ENCODE measurements around the gene RPS15.
"Not testable (repeated sequence)": the region's sequence is repeated elsewhere in the genome, so short reads cannot be mapped to it uniquely, and the experiment has no call there.

The RPS15 gene

GRCh38 chr19:1472231-1473084 lies 34.3 kb downstream of the RPS15 start:
- no peak for DNase-seq
- no peaks in the 10 kb centered on the region for H3K9me3 ChIP-seq
- TF ChIP-seq CTCF (IDR thresholded peaks at IDR 0.05; ENCODE audit: low read depth, low read length) = no peak
- no peak overlapping the region for H3K4me3 ChIP-seq (ENCODE audit: low read depth, low read length)
- H3K4me1 ChIP-seq = peaks cover 14% of the 10 kb centered on the region
- H3K27me3 ChIP-seq = no peaks in the 10 kb centered on the region
- peaks cover 8% of the 10 kb centered on the region for H3K36me3 ChIP-seq

- no peak for TF ChIP-seq CTCF (IDR thresholded peaks at IDR 0.05; ENCODE audit: low read depth, low read length)
- Histone ChIP-seq H3K4me3 (ENCODE audit: low read depth, low read length) (no peak overlapping the region), H3K27me3 (no peaks in the 10 kb centered on the region), H3K9me3 (no peaks in the 10 kb centered on the region), H3K36me3 (peaks cover 8% of the 10 kb centered on the region), H3K4me1 (peaks cover 14% of the 10 kb centered on the region)
- no peak for DNase-seq
Measured at GRCh38 chr19:1473085-1473851, 35.1 kb downstream of the RPS15 start.

GRCh38 chr19:1474011-1474764 lies 36.0 kb downstream of the RPS15 start:
- Histone ChIP-seq H3K27me3 (no peaks in the 10 kb centered on the region), H3K36me3 (peaks cover 8% of the 10 kb centered on the region), H3K4me1 (peaks cover 14% of the 10 kb centered on the region), H3K4me3 (ENCODE audit: low read depth, low read length) (no peak overlapping the region), H3K9me3 (no peaks in the 10 kb centered on the region)
- no peak for TF ChIP-seq CTCF (IDR thresholded peaks at IDR 0.05; ENCODE audit: low read depth, low read length)
- no peak for DNase-seq

- no peaks in the 10 kb centered on the region for H3K27me3 ChIP-seq
- DNase-seq = no peak
- no peaks in the 10 kb centered on the region for H3K9me3 ChIP-seq
- peaks cover 14% of the 10 kb centered on the region for H3K4me1 ChIP-seq
- TF ChIP-seq CTCF (IDR thresholded peaks at IDR 0.05; ENCODE audit: low read depth, low read length) = no peak
- peaks cover 7% of the 10 kb centered on the region for H3K36me3 ChIP-seq
- H3K4me3 ChIP-seq (ENCODE audit: low read depth, low read length) = no peak overlapping the region
Measured at GRCh38 chr19:1474765-1475351, 36.7 kb downstream of the RPS15 start.

GRCh38 chr19:1475751-1476437 lies 37.7 kb downstream of the RPS15 start:
- H3K36me3 ChIP-seq = 0 out of 2 replicates have a peak, but pooled peaks cover 2% of the 10 kb centered on the region
- no peak for DNase-seq
- H3K4me1 ChIP-seq = peaks cover 14% of the 10 kb centered on the region
- TF ChIP-seq CTCF (IDR thresholded peaks at IDR 0.05; ENCODE audit: low read depth, low read length) = no peak
- no peaks in the 10 kb centered on the region for H3K9me3 ChIP-seq
- no peaks in the 10 kb centered on the region for H3K27me3 ChIP-seq
- H3K4me3 ChIP-seq (ENCODE audit: low read depth, low read length) = no peak overlapping the region

- not testable (repeated sequence) for H3K36me3 ChIP-seq; DNase-seq; H3K4me3 ChIP-seq (ENCODE audit: low read depth, low read length); H3K9me3 ChIP-seq; H3K27me3 ChIP-seq
- peaks cover 14% of the 10 kb centered on the region for H3K4me1 ChIP-seq
Measured at GRCh38 chr19:1477056-1477455, 38.9 kb downstream of the RPS15 start.
